ENCODE results near the gene NDUFAF7.
"Not testable (repeated sequence)": the region's sequence is repeated elsewhere in the genome, so short reads cannot be mapped to it uniquely, and the experiment has no call there.

NDUFAF7 gene

DNA sequence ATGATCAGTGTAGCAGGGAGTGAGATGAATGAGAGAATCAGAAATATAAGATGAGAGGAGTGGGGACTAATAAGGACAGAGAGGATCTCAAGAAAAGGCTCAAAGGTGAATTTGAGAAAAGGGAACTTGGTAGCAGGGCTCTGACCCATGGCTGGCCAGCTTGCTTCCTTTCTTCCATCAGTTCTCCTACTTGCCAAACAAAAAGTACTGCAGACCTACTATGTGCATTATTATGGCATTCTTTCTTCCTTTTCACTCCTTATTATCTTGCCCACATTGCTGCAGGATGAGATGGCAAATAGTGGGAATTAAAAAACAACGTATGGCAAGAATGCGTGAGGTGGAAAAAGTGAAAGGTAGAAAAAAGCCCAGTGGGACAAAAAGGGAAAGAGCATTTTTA lies 60.2 kb downstream of the NDUFAF7 start:
- H3K9me3 ChIP-seq, result no peaks in the 10 kb centered on the region
- H3K36me3 ChIP-seq, result peaks cover 30 to 56% (median 42%) of the 10 kb centered on the region in 3 donors
- H3K27me3 ChIP-seq, result no peaks in the 10 kb centered on the region
- peaks cover 0 to 3% (median 0%) of the 10 kb centered on the region in 4 donors for H3K4me1 ChIP-seq
- no peak overlapping the region for H3K4me3 ChIP-seq
- intact Hi-C loops (cut with DNase I; ENCODE audit: low total_unique reads), result no loop called here
- H3K27ac ChIP-seq, result no peak overlapping the region
- no peak for DNase-seq
- TF ChIP-seq, protein P1, sequence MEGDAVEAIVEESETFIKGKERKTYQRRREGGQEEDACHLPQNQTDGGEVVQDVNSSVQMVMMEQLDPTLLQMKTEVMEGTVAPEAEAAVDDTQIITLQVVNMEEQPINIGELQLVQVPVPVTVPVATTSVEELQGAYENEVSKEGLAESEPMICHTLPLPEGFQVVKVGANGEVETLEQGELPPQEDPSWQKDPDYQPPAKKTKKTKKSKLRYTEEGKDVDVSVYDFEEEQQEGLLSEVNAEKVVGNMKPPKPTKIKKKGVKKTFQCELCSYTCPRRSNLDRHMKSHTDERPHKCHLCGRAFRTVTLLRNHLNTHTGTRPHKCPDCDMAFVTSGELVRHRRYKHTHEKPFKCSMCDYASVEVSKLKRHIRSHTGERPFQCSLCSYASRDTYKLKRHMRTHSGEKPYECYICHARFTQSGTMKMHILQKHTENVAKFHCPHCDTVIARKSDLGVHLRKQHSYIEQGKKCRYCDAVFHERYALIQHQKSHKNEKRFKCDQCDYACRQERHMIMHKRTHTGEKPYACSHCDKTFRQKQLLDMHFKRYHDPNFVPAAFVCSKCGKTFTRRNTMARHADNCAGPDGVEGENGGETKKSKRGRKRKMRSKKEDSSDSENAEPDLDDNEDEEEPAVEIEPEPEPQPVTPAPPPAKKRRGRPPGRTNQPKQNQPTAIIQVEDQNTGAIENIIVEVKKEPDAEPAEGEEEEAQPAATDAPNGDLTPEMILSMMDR (IDR thresholded peaks at IDR 0.05), result no peak

GRCh38 chr2:37294858-37295257 lies 63.4 kb downstream of the NDUFAF7 start:
- H3K4me1 ChIP-seq; H3K27ac ChIP-seq; H3K9me3 ChIP-seq; H3K27me3 ChIP-seq; DNase-seq; H3K4me3 ChIP-seq; intact Hi-C loops (cut with DNase I; ENCODE audit: low total_unique reads): not testable (repeated sequence)
- H3K36me3 ChIP-seq, result peaks cover 9 to 26% (median 18%) of the 10 kb centered on the region in 3 donors

- Histone ChIP-seq H3K4me3 (no peak overlapping the region), H3K36me3 (peaks cover 4 to 19% (median 11%) of the 10 kb centered on the region in 3 donors), H3K27me3 (no peaks in the 10 kb centered on the region), H3K9me3 (no peaks in the 10 kb centered on the region), H3K27ac (no peak overlapping the region), H3K4me1 (peaks cover 0 to 3% (median 0%) of the 10 kb centered on the region in 4 donors)
- no peak for DNase-seq
- intact Hi-C loops (cut with DNase I; ENCODE audit: low total_unique reads), result no loop called here
- TF ChIP-seq, protein P1 (IDR thresholded peaks at IDR 0.05), result no peak
Observed at GRCh38 chr2:37295469-37296073, 64.1 kb downstream of the NDUFAF7 start.

- Histone ChIP-seq H3K4me1 (peaks cover 0 to 3% (median 0%) of the 10 kb centered on the region in 4 donors), H3K36me3 (peaks cover 0 to 2% (median 2%) of the 10 kb centered on the region in 3 donors), H3K9me3 (no peaks in the 10 kb centered on the region), H3K27ac (no peak overlapping the region), H3K27me3 (no peaks in the 10 kb centered on the region), H3K4me3 (no peak overlapping the region)
- intact Hi-C loops (cut with DNase I; ENCODE audit: low total_unique reads), result no loop called here
- DNase-seq, result no peak
- TF ChIP-seq, protein P1 (IDR thresholded peaks at IDR 0.05), result no peak
Observed at GRCh38 chr2:37297632-37298031, 66.2 kb downstream of the NDUFAF7 start.
